ENCODE results near the gene OR2B2. TPM values are rescaled to one million over a fixed set of nuclear protein-coding genes. Genes with fewer than 3 reads are reported as not detected.

OR2B2 gene
- total RNA-seq, 1 donor: not detected

DNA sequence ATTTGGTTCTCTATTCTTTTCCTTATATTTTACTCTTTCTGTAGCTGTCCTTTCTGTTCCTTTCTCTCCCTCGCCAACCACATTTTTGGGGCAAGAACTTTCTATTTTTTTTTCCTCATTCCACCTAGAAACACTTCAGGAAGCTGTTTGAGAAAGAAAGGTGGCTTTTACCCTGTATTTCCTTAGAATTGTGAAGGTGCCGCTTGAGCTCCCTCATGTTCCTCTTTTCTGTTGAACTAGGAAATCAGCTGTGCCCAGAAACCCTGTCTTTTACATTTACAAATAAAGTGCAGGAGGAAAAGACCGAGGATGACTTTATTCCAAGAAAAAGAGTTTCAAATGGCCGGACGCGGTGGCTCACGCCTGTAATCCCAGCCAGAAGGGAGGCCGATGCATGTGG lies 38.2 kb downstream of the OR2B2 start:
- H3K9me3 ChIP-seq (ENCODE audit: low read depth, low read length): no peaks in the 10 kb centered on the region
- peaks cover 14% of the 10 kb centered on the region for H3K4me1 ChIP-seq (ENCODE audit: insufficient read depth, low read length)
- peak overlapping the region; percentile 96 for H2AFZ ChIP-seq (ENCODE audit: low read length)
- H3K27me3 ChIP-seq (ENCODE audit: insufficient read depth, low read length): no peaks in the 10 kb centered on the region
- H3K4me3 ChIP-seq (ENCODE audit: insufficient read depth, low read length): peak overlapping the region; percentile 77
- TF ChIP-seq, protein P1, sequence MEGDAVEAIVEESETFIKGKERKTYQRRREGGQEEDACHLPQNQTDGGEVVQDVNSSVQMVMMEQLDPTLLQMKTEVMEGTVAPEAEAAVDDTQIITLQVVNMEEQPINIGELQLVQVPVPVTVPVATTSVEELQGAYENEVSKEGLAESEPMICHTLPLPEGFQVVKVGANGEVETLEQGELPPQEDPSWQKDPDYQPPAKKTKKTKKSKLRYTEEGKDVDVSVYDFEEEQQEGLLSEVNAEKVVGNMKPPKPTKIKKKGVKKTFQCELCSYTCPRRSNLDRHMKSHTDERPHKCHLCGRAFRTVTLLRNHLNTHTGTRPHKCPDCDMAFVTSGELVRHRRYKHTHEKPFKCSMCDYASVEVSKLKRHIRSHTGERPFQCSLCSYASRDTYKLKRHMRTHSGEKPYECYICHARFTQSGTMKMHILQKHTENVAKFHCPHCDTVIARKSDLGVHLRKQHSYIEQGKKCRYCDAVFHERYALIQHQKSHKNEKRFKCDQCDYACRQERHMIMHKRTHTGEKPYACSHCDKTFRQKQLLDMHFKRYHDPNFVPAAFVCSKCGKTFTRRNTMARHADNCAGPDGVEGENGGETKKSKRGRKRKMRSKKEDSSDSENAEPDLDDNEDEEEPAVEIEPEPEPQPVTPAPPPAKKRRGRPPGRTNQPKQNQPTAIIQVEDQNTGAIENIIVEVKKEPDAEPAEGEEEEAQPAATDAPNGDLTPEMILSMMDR (IDR thresholded peaks at IDR 0.05; ENCODE audit: extremely low read depth, low read depth, low read length): no peak
- H3K4me2 ChIP-seq (ENCODE audit: insufficient read depth, low read length): peak overlapping the region; percentile 90
- no peaks in the 10 kb centered on the region for H4K20me1 ChIP-seq (ENCODE audit: insufficient read depth, low read length)
- no peak for DNase-seq (ENCODE audit: insufficient read length, low spot score, missing footprints)
- peak overlapping the region; percentile 96 for H3K27ac ChIP-seq (ENCODE audit: low read depth, low read length)
- H3K36me3 ChIP-seq (ENCODE audit: insufficient read depth, low read length): no peaks in the 10 kb centered on the region
- H3K79me2 ChIP-seq (ENCODE audit: insufficient read depth, low read length): no peaks in the 10 kb centered on the region

DNA sequence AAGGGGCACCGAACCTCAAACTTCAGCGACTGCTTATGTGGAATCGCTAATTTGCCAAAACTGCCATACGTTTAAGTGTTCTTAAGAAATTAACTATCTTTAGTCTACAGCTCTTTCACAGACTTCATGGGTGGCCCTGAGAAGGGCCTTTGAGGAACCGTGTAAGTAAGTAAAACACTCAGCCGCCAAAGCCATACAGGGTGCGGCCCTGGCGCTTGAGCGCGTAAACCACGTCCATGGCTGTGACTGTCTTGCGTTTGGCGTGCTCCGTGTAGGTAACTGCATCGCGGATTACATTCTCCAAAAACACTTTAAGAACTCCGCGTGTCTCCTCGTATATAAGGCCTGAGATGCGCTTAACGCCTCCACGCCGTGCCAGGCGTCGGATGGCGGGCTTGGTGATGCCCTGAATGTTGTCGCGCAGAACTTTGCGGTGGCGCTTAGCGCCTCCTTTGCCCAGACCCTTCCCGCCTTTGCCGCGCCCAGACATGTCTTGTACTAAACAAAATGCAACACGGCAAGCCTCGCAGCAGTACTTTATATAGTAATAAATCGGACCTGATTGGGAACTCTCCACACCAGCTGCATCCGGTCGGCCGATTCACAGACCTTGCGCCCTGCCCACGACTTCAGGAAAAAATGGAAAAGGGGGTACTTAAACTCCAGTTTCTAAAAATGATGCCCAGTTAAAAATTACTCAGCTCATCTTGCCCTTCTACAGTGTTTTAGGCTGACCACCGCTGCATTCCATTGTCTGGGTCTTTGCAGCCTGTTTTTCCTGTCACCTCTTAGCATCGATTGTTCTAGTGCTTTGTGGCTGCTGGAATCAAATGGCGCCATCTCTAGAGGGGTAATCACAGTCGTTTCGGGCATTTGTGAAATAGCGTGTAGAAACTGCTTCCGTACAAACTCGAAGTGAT lies 38.9 kb downstream of the OR2B2 start:
- Histone ChIP-seq H3K9me3 (ENCODE audit: low read depth, low read length) (no peaks in the 10 kb centered on the region), H3K79me2 (ENCODE audit: insufficient read depth, low read length) (no peaks in the 10 kb centered on the region), H4K20me1 (ENCODE audit: insufficient read depth, low read length) (no peaks in the 10 kb centered on the region), H2AFZ (ENCODE audit: low read length) (peak overlapping the region; percentile 96), H3K27ac (ENCODE audit: low read depth, low read length) (peak overlapping the region; percentile 96), H3K4me1 (ENCODE audit: insufficient read depth, low read length) (peaks cover 14% of the 10 kb centered on the region), H3K36me3 (ENCODE audit: insufficient read depth, low read length) (no peaks in the 10 kb centered on the region), H3K27me3 (ENCODE audit: insufficient read depth, low read length) (no peaks in the 10 kb centered on the region), H3K4me3 (ENCODE audit: insufficient read depth, low read length) (peak overlapping the region; percentile 77), H3K4me2 (ENCODE audit: insufficient read depth, low read length) (peak overlapping the region; percentile 90)
- TF ChIP-seq, protein P1 (IDR thresholded peaks at IDR 0.05; ENCODE audit: extremely low read depth, low read depth, low read length): no peak
- peak; percentile 74 for DNase-seq (ENCODE audit: insufficient read length, low spot score, missing footprints)

DNA sequence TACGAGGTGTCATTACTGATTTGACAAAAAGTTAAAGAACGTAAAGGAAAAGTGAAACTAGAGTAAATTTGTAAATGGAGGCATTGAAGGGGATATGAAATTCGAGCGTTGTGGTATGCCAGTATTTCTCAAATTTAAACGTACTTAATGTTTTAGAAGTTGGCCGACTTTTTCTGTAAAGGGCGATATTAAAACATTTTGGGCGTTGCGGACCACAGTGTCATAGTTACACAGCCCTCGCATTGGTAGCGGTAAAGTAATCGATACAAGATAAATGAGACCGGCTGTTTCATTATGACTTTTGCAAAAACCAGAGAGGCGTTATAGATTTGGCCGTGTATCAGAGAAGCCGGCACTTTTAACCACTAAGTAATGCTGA lies 39.6 kb downstream of the OR2B2 start:
- no peak for DNase-seq (ENCODE audit: insufficient read length, low spot score, missing footprints)
- no peaks in the 10 kb centered on the region for H3K9me3 ChIP-seq (ENCODE audit: low read depth, low read length)
- H3K4me1 ChIP-seq (ENCODE audit: insufficient read depth, low read length): peaks cover 14% of the 10 kb centered on the region
- no peaks in the 10 kb centered on the region for H3K27me3 ChIP-seq (ENCODE audit: insufficient read depth, low read length)
- TF ChIP-seq, protein P1 (IDR thresholded peaks at IDR 0.05; ENCODE audit: extremely low read depth, low read depth, low read length): no peak
- H2AFZ ChIP-seq (ENCODE audit: low read length): peak overlapping the region; percentile 96
- H3K36me3 ChIP-seq (ENCODE audit: insufficient read depth, low read length): no peaks in the 10 kb centered on the region
- H3K27ac ChIP-seq (ENCODE audit: low read depth, low read length): peak overlapping the region; percentile 96
- H3K79me2 ChIP-seq (ENCODE audit: insufficient read depth, low read length): no peaks in the 10 kb centered on the region
- peak overlapping the region; percentile 90 for H3K4me2 ChIP-seq (ENCODE audit: insufficient read depth, low read length)
- H4K20me1 ChIP-seq (ENCODE audit: insufficient read depth, low read length): no peaks in the 10 kb centered on the region
- peak overlapping the region; percentile 77 for H3K4me3 ChIP-seq (ENCODE audit: insufficient read depth, low read length)

DNA sequence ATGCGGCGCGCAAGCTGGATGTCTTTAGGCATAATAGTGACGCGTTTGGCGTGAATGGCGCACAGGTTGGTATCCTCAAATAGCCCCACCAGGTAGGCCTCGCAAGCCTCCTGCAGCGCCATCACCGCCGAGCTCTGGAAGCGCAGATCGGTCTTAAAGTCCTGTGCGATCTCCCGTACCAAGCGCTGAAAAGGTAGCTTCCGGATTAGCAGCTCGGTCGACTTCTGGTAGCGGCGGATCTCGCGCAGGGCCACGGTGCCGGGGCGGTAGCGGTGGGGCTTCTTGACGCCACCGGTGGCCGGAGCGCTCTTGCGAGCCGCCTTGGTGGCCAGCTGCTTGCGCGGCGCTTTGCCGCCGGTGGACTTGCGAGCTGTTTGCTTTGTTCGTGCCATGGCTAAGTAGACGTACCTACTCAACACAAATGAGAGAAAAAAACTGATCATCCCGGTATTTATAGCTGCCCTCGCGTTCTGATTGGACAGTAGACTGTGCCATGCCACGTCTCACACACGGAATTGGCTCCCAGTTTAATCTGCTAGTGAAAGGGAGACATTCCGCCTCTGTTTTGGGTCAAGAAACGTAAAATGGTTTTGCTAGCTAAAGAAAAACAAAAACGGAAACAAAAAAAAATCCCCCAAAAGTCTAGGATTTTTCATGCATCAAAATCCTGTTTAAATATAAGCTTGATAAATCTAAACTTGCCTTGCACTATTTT lies 40.1 kb downstream of the OR2B2 start:
- Histone ChIP-seq H4K20me1 (ENCODE audit: insufficient read depth, low read length) (no peaks in the 10 kb centered on the region), H3K9me3 (ENCODE audit: low read depth, low read length) (no peaks in the 10 kb centered on the region), H3K4me2 (ENCODE audit: insufficient read depth, low read length) (peak overlapping the region; percentile 90), H3K27me3 (ENCODE audit: insufficient read depth, low read length) (no peaks in the 10 kb centered on the region), H2AFZ (ENCODE audit: low read length) (peak overlapping the region; percentile 96), H3K79me2 (ENCODE audit: insufficient read depth, low read length) (no peaks in the 10 kb centered on the region), H3K4me3 (ENCODE audit: insufficient read depth, low read length) (peak overlapping the region; percentile 77), H3K36me3 (ENCODE audit: insufficient read depth, low read length) (no peaks in the 10 kb centered on the region), H3K27ac (ENCODE audit: low read depth, low read length) (peak overlapping the region; percentile 96), H3K4me1 (ENCODE audit: insufficient read depth, low read length) (peaks cover 14% of the 10 kb centered on the region)
- TF ChIP-seq, protein P1 (IDR thresholded peaks at IDR 0.05; ENCODE audit: extremely low read depth, low read depth, low read length): peak; percentile 27
- peak; percentile 96 for DNase-seq (ENCODE audit: insufficient read length, low spot score, missing footprints)

All from osteoblast (primary cell).